H9 (cell line): ENCODE data around the gene NTSR2. TPM values are rescaled to one million over a fixed set of nuclear protein-coding genes. Genes with fewer than 3 reads are reported as not detected.

Experiments used
- DNase-seq: peaks from one replicate; pipeline ENCODE4 v3.0.0-alpha.2; 2017
- H2AFZ ChIP-seq: one replicate; pipeline ENCODE4 v1.6.1; 2013; ENCODE audit warnings: mild to moderate bottlenecking, low read length, control low read depth, moderate library complexity
- H2AK5ac ChIP-seq: 2 replicates; pipeline ENCODE4 v1.6.1; 2013; ENCODE audit warnings: low read length, control low read depth, mixed read lengths; ENCODE audit not compliant: insufficient read length
- H2BK120ac ChIP-seq: one replicate; pipeline ENCODE4 v1.6.1; 2013; ENCODE audit warnings: low read depth, mild to moderate bottlenecking, low read length, control low read depth, inconsistent platforms; ENCODE audit not compliant: poor library complexity, severe bottlenecking
- H2BK12ac ChIP-seq: 2 replicates; pipeline ENCODE4 v1.6.1; 2013; ENCODE audit warnings: low read length, control low read depth, mixed read lengths, low read depth; ENCODE audit not compliant: insufficient read length
- H2BK15ac ChIP-seq: 2 replicates; pipeline ENCODE4 v1.6.1; 2013; ENCODE audit warnings: low read depth, low read length, control low read depth
- H2BK20ac ChIP-seq: one replicate; pipeline ENCODE4 v1.6.1; 2013; ENCODE audit warnings: low read depth, mild to moderate bottlenecking, low read length, control low read depth, inconsistent platforms; ENCODE audit not compliant: poor library complexity, severe bottlenecking
- H2BK5ac ChIP-seq: 2 replicates; pipeline ENCODE4 v1.6.1; 2013; ENCODE audit warnings: low read length, control low read depth, mixed read lengths; ENCODE audit not compliant: insufficient read length
- H3K14ac ChIP-seq: 2 replicates; pipeline ENCODE4 v1.6.1; 2013; ENCODE audit warnings: low read length, control low read depth; ENCODE audit not compliant: insufficient read depth
- H3K18ac ChIP-seq: 2 replicates; pipeline ENCODE4 v1.6.1; 2013; ENCODE audit warnings: low read depth, mild to moderate bottlenecking, mixed read lengths, low read length, control low read depth; ENCODE audit not compliant: insufficient read length
- H3K23ac ChIP-seq: 2 replicates; pipeline ENCODE4 v1.6.1; 2013; ENCODE audit warnings: low read length, control low read depth, mixed read lengths, low read depth; ENCODE audit not compliant: insufficient read length
- H3K23me2 ChIP-seq: 2 replicates; pipeline ENCODE4 v1.6.1; 2013; ENCODE audit warnings: low read depth, mild to moderate bottlenecking, mixed read lengths, low read length, control low read depth; ENCODE audit not compliant: insufficient read length, poor library complexity, severe bottlenecking
- H3K27ac ChIP-seq: 2 replicates; pipeline ENCODE4 v1.5.1; 2013; ENCODE audit warnings: low read length, control low read depth, mixed read lengths, low read depth; ENCODE audit not compliant: insufficient read length
- H3K27me3 ChIP-seq: 2 replicates; pipeline ENCODE4 v1.6.1; 2013; ENCODE audit warnings: low read length, control low read depth, inconsistent platforms; ENCODE audit not compliant: insufficient read depth
- H3K4ac ChIP-seq: 2 replicates; pipeline ENCODE4 v1.6.1; 2013; ENCODE audit warnings: low read depth, mild to moderate bottlenecking, control low read depth, inconsistent platforms, low read length, moderate library complexity
- H3K4me1 ChIP-seq: 2 replicates; pipeline ENCODE4 v1.6.1; 2013; ENCODE audit warnings: low read length, control low read depth, inconsistent platforms; ENCODE audit not compliant: insufficient read depth
- H3K4me2 ChIP-seq: 2 replicates; pipeline ENCODE4 v1.6.1; 2013; ENCODE audit warnings: low read length, control low read depth, mixed read lengths; ENCODE audit not compliant: insufficient read length, insufficient read depth
- H3K56ac ChIP-seq: 2 replicates; pipeline ENCODE4 v1.6.1; 2013; ENCODE audit warnings: low read depth, mild to moderate bottlenecking, mixed read lengths, low read length, control low read depth; ENCODE audit not compliant: insufficient read length
- H3K79me1 ChIP-seq: 2 replicates; pipeline ENCODE4 v1.6.1; 2013; ENCODE audit warnings: low read depth, mild to moderate bottlenecking, moderate library complexity, low read length, control low read depth, inconsistent platforms; ENCODE audit not compliant: insufficient read depth, poor library complexity, severe bottlenecking
- H3K79me2 ChIP-seq: 2 replicates; pipeline ENCODE4 v1.6.1; 2013; ENCODE audit warnings: low read length, control low read depth, inconsistent platforms; ENCODE audit not compliant: insufficient read depth
- H3K9ac ChIP-seq: 2 replicates; pipeline ENCODE4 v1.6.1; 2013; ENCODE audit warnings: low read length, control low read depth, mixed read lengths; ENCODE audit not compliant: insufficient read length; ENCODE audit errors: extremely low read depth
- H3K9me3 ChIP-seq: one replicate; pipeline ENCODE4 v1.6.1; 2013; ENCODE audit warnings: low read depth, low read length, inconsistent platforms; ENCODE audit not compliant: control insufficient read depth
- H3T11ph ChIP-seq: one replicate; pipeline ENCODE4 v1.6.1; 2013; ENCODE audit warnings: mild to moderate bottlenecking, low read length, control low read depth, inconsistent platforms
- H4K20me1 ChIP-seq: one replicate; pipeline ENCODE4 v1.6.1; 2013; ENCODE audit not compliant: control insufficient read depth, insufficient read length, insufficient read depth
- H4K5ac ChIP-seq: 2 replicates; pipeline ENCODE4 v1.6.1; 2013; ENCODE audit warnings: low read depth, mild to moderate bottlenecking, mixed read lengths, low read length, control low read depth; ENCODE audit not compliant: insufficient read length
- H4K8ac ChIP-seq: replicated peaks from 2 replicates; pipeline ENCODE4 v1.6.1; 2013; ENCODE audit warnings: low read length, control low read depth, mixed read lengths, low read depth; ENCODE audit not compliant: insufficient read length
- H4K91ac ChIP-seq: 2 replicates; pipeline ENCODE4 v1.6.1; 2013; ENCODE audit warnings: low read depth, mild to moderate bottlenecking, moderate library complexity, mixed read lengths, low read length, control low read depth; ENCODE audit not compliant: insufficient read length
- H3K27ac Mint-ChIP-seq, 3 experiments: 2 replicates in 2 of 3; 3 replicates in 1 of 3; pipeline ENCODE4 v1.8.0; 2020 to 2021; ENCODE audit warnings: mixed read lengths in 3 of 3, mild to moderate bottlenecking in 1 of 3, moderate library complexity in 1 of 3
- H3K27me3 Mint-ChIP-seq: 2 replicates; pipeline ENCODE4 v1.8.0; 2021; ENCODE audit warnings: low read depth, mild to moderate bottlenecking, moderate library complexity, mixed read lengths
- H3K36me3 Mint-ChIP-seq, 3 experiments: 2 replicates in 2 of 3; 3 replicates in 1 of 3; pipeline ENCODE4 v1.8.0; 2020 to 2021; ENCODE audit warnings: low read depth in 3 of 3, mixed read lengths in 3 of 3; ENCODE audit not compliant: insufficient read depth in 1 of 3
- H3K4me1 Mint-ChIP-seq, 2 experiments: 2 replicates each; pipeline ENCODE4 v1.8.0; 2020; ENCODE audit warnings: mixed read lengths in 2 of 2
- H3K4me3 Mint-ChIP-seq, 2 experiments: 2 replicates in 1 of 2; 3 replicates in 1 of 2; pipeline ENCODE4 v1.8.0; 2020 to 2021; ENCODE audit warnings: mild to moderate bottlenecking in 2 of 2, mixed read lengths in 2 of 2, moderate library complexity in 1 of 2
- H3K9me3 Mint-ChIP-seq, 2 experiments: 2 replicates in 1 of 2; 3 replicates in 1 of 2; pipeline ENCODE4 v1.8.0; 2020; ENCODE audit warnings: mild to moderate bottlenecking in 2 of 2, mixed read lengths in 2 of 2, moderate library complexity in 1 of 2
- CTCF ChIP-seq: fragments of 200-600 bp; sonication (generic); conservative IDR thresholded peaks from 3 replicates; pipeline ENCODE4 v1.8.0; 2021; ENCODE audit warnings: antibody characterized with exemption, mild to moderate bottlenecking
- WGBS: extraction: QIAGEN DNeasy Blood & Tissue Kit; methylation state at CpG from one replicate; pipeline ENCODE4 v1.1.7; 2013; ENCODE audit warnings: missing lambda C conversion rate, low lambda C conversion rate, mixed read lengths; ENCODE audit not compliant: insufficient read length; ENCODE audit errors: extremely low coverage; 5-methylcytosine and 5-hydroxymethylcytosine counted together
- total RNA-seq: library from RNA; stranded (reverse); gene quantifications from 2 replicates; pipeline ENCODE4 v1.2.1, GENCODE V29; 2021

NTSR2 gene
- total RNA-seq, 1 experiment from 2014 or later, result not detected

GRCh38 chr2:11617527-11617926 lies 52.5 kb downstream of the NTSR2 start:
- Mint-ChIP-seq H3K36me3 (peaks cover 23 to 38% (median 27%) of the 10 kb centered on the region in 3 experiments), H3K27me3 (no peaks in the 10 kb centered on the region), H3K9me3 (no peaks in the 10 kb centered on the region), H3K27ac (peak overlapping the region in 2 of 3 experiments; percentile 28 to 73; a peak in 3 of 7 replicates), H3K4me3 (no peak overlapping the region), H3K4me1 (no peaks in the 10 kb centered on the region)
- Histone ChIP-seq H3K14ac (no peak overlapping the region), H3K9ac (no peak overlapping the region), H2AK5ac (no peak overlapping the region), H3K4ac (no peak overlapping the region), H3K4me2 (no peak overlapping the region), H3K9me3 (no peaks in the 10 kb centered on the region), H3K23ac (no peak overlapping the region), H4K8ac (no peak overlapping the region), H3T11ph (no peak overlapping the region), H2BK12ac (no peak overlapping the region), H3K23me2 (no peaks in the 10 kb centered on the region), H2BK15ac (no peak overlapping the region), H2BK5ac (no peak overlapping the region), H3K27me3 (no peaks in the 10 kb centered on the region), H3K27ac (no peak overlapping the region), H2AFZ (no peak overlapping the region), H3K79me1 (no peaks in the 10 kb centered on the region), H4K20me1 (no peaks in the 10 kb centered on the region), H4K91ac (no peak overlapping the region), H3K56ac (no peak overlapping the region), H2BK120ac (no peak overlapping the region), H2BK20ac (no peak overlapping the region), H4K5ac (no peak overlapping the region), H3K79me2 (no peaks in the 10 kb centered on the region), H3K4me1 (no peaks in the 10 kb centered on the region), H3K18ac (no peak overlapping the region)
- DNase-seq, result no peak
- no CpG with 5 or more reads among the region's 14 CpGs for whole genome bisulfite sequencing
- TF ChIP-seq CTCF, result no peak
